Endodermal cell (in vitro differentiated cells): Measurements from ENCODE around the gene DOCK8. TPM values are rescaled to one million over a fixed set of nuclear protein-coding genes. Genes with fewer than 3 reads are reported as not detected.

Source experiments
- DNase-seq: peaks from one replicate; pipeline ENCODE4 v3.0.0-alpha.2; 2017
- H3K27ac ChIP-seq: 2 replicates; pipeline ENCODE4 v1.5.1; 2013; ENCODE audit warnings: mild to moderate bottlenecking, low read depth, low read length, moderate library complexity
- H3K27me3 ChIP-seq: 2 replicates; pipeline ENCODE4 v1.6.1; 2013; ENCODE audit warnings: mild to moderate bottlenecking, low read length, moderate library complexity; ENCODE audit not compliant: insufficient read depth, control insufficient read depth, poor library complexity, severe bottlenecking
- H3K36me3 ChIP-seq: 2 replicates; pipeline ENCODE4 v1.7.0; 2013; ENCODE audit warnings: mild to moderate bottlenecking, low read length, moderate library complexity; ENCODE audit not compliant: control insufficient read depth, insufficient read depth
- H3K4me1 ChIP-seq: one replicate; pipeline ENCODE4 v1.7.0; 2013; ENCODE audit warnings: low read length; ENCODE audit not compliant: control insufficient read depth, insufficient read depth
- H3K4me3 ChIP-seq: 2 replicates; pipeline ENCODE4 v1.5.1; 2013; ENCODE audit warnings: mild to moderate bottlenecking, low read length, moderate library complexity
- H3K9ac ChIP-seq: 2 replicates; pipeline ENCODE4 v1.6.1; 2013; ENCODE audit warnings: mild to moderate bottlenecking, low read length, moderate library complexity; ENCODE audit not compliant: poor library complexity, severe bottlenecking; ENCODE audit errors: extremely low read depth
- H3K9me3 ChIP-seq: 2 replicates; pipeline ENCODE4 v1.6.1; 2013; ENCODE audit warnings: mild to moderate bottlenecking, low read length, moderate library complexity; ENCODE audit not compliant: control insufficient read depth
- H3K27ac Mint-ChIP-seq: 2 replicates; pipeline ENCODE4 v1.8.0; 2020; ENCODE audit warnings: mixed read lengths
- H3K27me3 Mint-ChIP-seq: 2 replicates; pipeline ENCODE4 v1.8.0; 2021; ENCODE audit warnings: mild to moderate bottlenecking, mixed read lengths; ENCODE audit not compliant: insufficient read depth
- H3K36me3 Mint-ChIP-seq: 2 replicates; pipeline ENCODE4 v1.8.0; 2020; ENCODE audit warnings: low read depth, mixed read lengths
- H3K4me1 Mint-ChIP-seq: 2 replicates; pipeline ENCODE4 v1.8.0; 2020; ENCODE audit warnings: mixed read lengths
- H3K4me3 Mint-ChIP-seq: 2 replicates; pipeline ENCODE4 v1.8.0; 2020; ENCODE audit warnings: mild to moderate bottlenecking, moderate library complexity, mixed read lengths
- H3K9me3 Mint-ChIP-seq: 2 replicates; pipeline ENCODE4 v1.8.0; 2020; ENCODE audit warnings: mild to moderate bottlenecking, mixed read lengths
- CTCF ChIP-seq: fragments of 200-600 bp; sonication (generic); conservative IDR thresholded peaks from 2 replicates; pipeline ENCODE4 v1.5.0; 2021; ENCODE audit warnings: antibody characterized with exemption, mild to moderate bottlenecking
- WGBS, 2 experiments: methylation state at CpG; one replicate each; pipeline versions ENCODE4 v1.1.5 to v1.1.7; 2013; ENCODE audit warnings: missing lambda C conversion rate in 2 of 2, mixed read lengths in 1 of 2; ENCODE audit not compliant: insufficient coverage in 1 of 2, insufficient read length in 1 of 2; 5-methylcytosine and 5-hydroxymethylcytosine counted together
- total RNA-seq, 2 donors: library from RNA; stranded (reverse); fragmentation: NEBNext Ultra II Directional in 1 of 2; extraction: Animal tissue kit (Norgen Biotek cat#: 25700) in 1 of 2; gene quantifications; 2 replicates in 1 of 2; 3 replicates in 1 of 2; pipeline ENCODE4 v1.2.1, GENCODE V29; 2021

The DOCK8 gene
- total RNA-seq, 2 donors from 2014 or later: 26.9 to 28.1 TPM

GRCh38 chr9:336039-336438 is 121.4 kb downstream of the DOCK8 start:
- Mint-ChIP-seq H3K4me3 (no peak overlapping the region), H3K9me3 (no peaks in the 10 kb centered on the region), H3K4me1 (peaks cover 15% of the 10 kb centered on the region), H3K27me3 (peaks cover 3% of the 10 kb centered on the region), H3K27ac (no peak overlapping the region), H3K36me3 (peaks cover 53% of the 10 kb centered on the region)
- Histone ChIP-seq H3K36me3 (peaks cover 30% of the 10 kb centered on the region), H3K27me3 (no peaks in the 10 kb centered on the region), H3K9me3 (no peaks in the 10 kb centered on the region), H3K4me3 (no peak overlapping the region), H3K27ac (no peak overlapping the region), H3K9ac (no peak overlapping the region), H3K4me1 (peaks cover 3% of the 10 kb centered on the region)
- TF ChIP-seq CTCF: no peak
- DNase-seq: no peak
- 71 to 90% methylated on average over 1 to 2 of the region's 2 CpGs for WGBS, 2 experiments

GRCh38 chr9:338602-339001 is 123.9 kb downstream of the DOCK8 start:
- TF ChIP-seq CTCF: no peak
- DNase-seq: no peak
- no peak overlapping the region for H3K4me3 ChIP-seq
- no peak overlapping the region for H3K9ac ChIP-seq
- H3K36me3 ChIP-seq: peaks cover 26% of the 10 kb centered on the region
- H3K27ac Mint-ChIP-seq: no peak overlapping the region
- no peaks in the 10 kb centered on the region for H3K27me3 ChIP-seq
- WGBS, 2 experiments: 86 to 89% methylated on average over 4 to 6 of the region's 6 CpGs
- no peak overlapping the region for H3K4me3 Mint-ChIP-seq
- peaks cover 62% of the 10 kb centered on the region for H3K36me3 Mint-ChIP-seq
- peaks cover 8% of the 10 kb centered on the region for H3K4me1 Mint-ChIP-seq
- H3K4me1 ChIP-seq: no peaks in the 10 kb centered on the region
- H3K27me3 Mint-ChIP-seq: peaks cover 5% of the 10 kb centered on the region
- H3K9me3 Mint-ChIP-seq: peaks cover 4% of the 10 kb centered on the region
- no peak overlapping the region for H3K27ac ChIP-seq
- H3K9me3 ChIP-seq: no peaks in the 10 kb centered on the region

GRCh38 chr9:341634-342421 is 127.2 kb downstream of the DOCK8 start:
- H3K9me3 Mint-ChIP-seq: peaks cover 4% of the 10 kb centered on the region
- Histone ChIP-seq H3K4me3 (no peak overlapping the region), H3K9ac (no peak overlapping the region), H3K27ac (no peak overlapping the region), H3K9me3 (no peaks in the 10 kb centered on the region), H3K4me1 (peaks cover 13% of the 10 kb centered on the region), H3K27me3 (no peaks in the 10 kb centered on the region), H3K36me3 (peaks cover 15% of the 10 kb centered on the region)
- H3K36me3 Mint-ChIP-seq: peaks cover 49% of the 10 kb centered on the region
- no peak overlapping the region for H3K4me3 Mint-ChIP-seq
- peaks cover 33% of the 10 kb centered on the region for H3K4me1 Mint-ChIP-seq
- WGBS, 2 experiments: 88 to 97% methylated on average over 4 to 8 of the region's 9 CpGs
- no peak for DNase-seq
- no peak overlapping the region for H3K27ac Mint-ChIP-seq
- peaks cover 7% of the 10 kb centered on the region for H3K27me3 Mint-ChIP-seq
- no peak for TF ChIP-seq CTCF
